ENCODE results near the gene TMEM205. TPM values are rescaled to one million over a fixed set of nuclear protein-coding genes. Genes with fewer than 3 reads are reported as not detected.
"Not testable (repeated sequence)": the region's sequence is repeated elsewhere in the genome, so short reads cannot be mapped to it uniquely, and the experiment has no call there.

Gene TMEM205
- total RNA-seq, 1 experiment from 2014 or later = 363 TPM

DNA sequence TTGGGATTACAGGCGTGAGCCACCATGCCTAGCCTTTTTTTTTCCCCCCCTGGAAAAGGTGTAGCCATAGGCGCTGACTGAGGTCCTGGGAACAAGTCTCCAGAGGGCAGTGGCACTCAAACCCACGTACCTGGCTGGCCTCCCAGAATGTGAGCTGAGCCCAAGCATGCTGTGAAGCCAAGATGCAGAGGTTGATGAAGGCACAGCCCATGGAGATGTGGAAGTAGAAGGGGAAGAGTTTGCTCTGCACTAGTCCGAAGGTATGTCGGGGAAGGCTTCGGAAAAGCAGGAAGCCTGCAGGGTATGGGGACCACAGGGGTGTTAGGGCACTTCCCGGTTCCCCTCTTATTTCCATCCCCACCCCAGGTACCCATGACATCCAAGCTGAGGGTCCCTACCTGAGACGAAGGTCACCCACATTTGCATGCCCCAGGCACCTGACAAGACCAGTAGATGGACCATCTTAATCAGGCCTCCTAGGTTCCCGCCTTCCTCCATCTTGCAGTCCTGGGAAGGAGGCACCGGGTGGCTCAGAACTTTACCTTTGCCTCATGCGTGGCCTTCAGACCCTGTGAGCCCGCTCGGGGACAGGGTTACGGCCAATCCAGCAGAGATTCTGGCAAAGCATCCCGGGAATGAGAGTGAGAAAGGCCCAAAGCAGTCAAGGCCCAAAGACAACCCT lies 805 bp downstream of the TMEM205 start:
- in situ Hi-C loops (cut with HindIII; ENCODE audit: low sequenced_read_pairs) = no loop called here
- no peak for DNase-seq (ENCODE audit: low spot score)

GRCh38 chr19:11342429-11342828 lies 3.6 kb downstream of the TMEM205 start:
- no peak for DNase-seq (ENCODE audit: low spot score)
- in situ Hi-C loops (cut with HindIII; ENCODE audit: low sequenced_read_pairs) = no loop called here

- in situ Hi-C loops (cut with HindIII; ENCODE audit: low sequenced_read_pairs); DNase-seq (ENCODE audit: low spot score): not testable (repeated sequence)
These were observed 6.0 kb downstream of the TMEM205 start for GRCh38 chr19:11340099-11340467.

GRCh38 chr19:11339254-11340098 lies 6.6 kb downstream of the TMEM205 start, which contains the start of gene RAB3D:
Gene RAB3D (minus strand): TSS chr19:11339657. CDS start chr19:11337399, 2,258 bp downstream.
- peak; percentile 92 for DNase-seq (ENCODE audit: low spot score)
- in situ Hi-C loops (cut with HindIII; ENCODE audit: low sequenced_read_pairs) = no loop called here

DNA sequence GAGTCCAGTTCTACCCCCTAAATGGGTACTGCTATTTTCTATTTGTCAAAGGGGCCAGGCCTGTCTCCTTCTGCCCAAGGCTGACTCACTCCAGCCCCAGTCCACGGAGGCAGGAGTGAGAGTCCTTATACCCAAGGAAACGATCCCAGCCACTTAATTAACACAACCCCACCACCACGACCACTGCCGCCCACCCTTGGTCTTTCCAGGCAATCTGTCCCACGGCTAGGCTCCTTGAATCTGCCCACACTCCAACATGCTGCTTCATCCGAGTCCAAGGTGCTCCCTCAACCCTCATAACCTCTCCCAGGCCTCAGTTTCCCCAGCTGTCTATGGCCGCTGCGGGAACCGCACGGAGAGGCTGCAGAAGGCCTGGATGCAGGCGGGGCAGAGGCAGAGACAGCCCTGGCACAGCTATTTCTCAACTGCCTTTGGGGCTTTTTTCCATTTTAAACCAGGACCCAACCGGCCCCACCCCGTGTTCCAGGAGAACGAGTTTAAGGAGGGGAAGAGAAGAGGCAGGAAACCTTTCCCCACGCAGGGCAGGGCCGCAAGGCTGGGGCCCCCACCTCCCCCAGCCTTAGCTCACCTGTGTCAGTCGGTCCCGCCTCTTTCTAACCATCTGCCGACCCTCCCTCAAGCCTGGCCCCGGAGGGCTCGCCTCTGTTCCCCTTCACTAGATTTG lies 7.4 kb downstream of the TMEM205 start:
- no peak for DNase-seq (ENCODE audit: low spot score)
- in situ Hi-C loops (cut with HindIII; ENCODE audit: low sequenced_read_pairs) = no loop called here

- in situ Hi-C loops (cut with HindIII; ENCODE audit: low sequenced_read_pairs) = no loop called here
- DNase-seq (ENCODE audit: low spot score) = no peak
These were observed 7.9 kb downstream of the TMEM205 start for GRCh38 chr19:11338121-11338520.

DNA sequence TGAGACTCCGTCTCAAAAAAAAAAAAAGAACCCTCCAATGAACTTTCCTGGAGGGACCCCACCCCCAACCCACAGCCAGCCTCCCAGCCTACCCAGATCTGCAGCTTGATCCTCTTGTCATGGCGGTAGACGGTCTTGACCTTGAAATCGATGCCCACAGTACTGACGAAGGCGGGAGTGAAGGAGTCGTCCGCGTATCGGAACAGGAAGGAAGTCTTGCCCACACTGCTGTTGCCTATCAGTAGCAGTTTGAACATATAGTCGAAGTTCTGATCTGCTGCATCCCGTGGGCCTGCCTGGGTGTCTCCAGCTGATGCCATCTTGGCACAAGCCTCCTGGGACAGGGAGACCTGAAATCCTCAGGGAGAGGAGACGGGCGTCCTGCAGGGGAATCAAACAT lies 9.0 kb downstream of the TMEM205 start:
- no peak for DNase-seq (ENCODE audit: low spot score)
- in situ Hi-C loops (cut with HindIII; ENCODE audit: low sequenced_read_pairs) = no loop called here

DNA sequence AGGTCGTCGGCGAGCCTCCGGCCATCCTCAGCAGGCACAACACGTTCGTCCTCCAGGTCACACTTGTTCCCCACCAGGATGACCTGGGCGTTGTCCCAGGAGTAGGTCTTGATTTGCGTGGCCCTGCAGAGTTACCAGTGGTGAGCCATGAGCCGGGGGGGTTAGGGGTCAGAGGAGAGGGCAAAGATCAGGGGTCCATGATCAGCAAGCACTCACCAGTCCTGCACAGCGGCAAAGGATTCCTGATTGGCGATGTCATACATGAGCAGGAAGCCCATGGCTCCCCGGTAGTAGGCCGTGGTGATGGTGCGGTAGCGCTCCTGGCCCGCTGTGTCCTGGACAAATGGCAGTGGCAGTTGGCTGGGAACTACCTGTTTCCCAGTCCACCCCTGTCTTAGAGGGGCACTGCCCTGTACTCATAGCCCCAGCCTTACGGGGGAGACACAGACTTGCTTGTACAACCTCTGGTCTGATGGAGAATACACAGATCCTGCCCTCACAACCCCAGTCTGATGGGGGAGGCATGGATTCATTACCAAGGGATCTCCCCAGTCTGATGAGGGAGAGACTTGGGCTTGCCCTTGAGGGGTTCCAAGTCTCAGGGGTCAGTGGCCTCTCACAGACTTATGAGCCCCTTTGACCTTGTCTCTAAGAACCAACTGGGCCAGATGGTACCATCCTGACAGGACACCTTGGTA lies 10.5 kb downstream of the TMEM205 start:
- no peak for DNase-seq (ENCODE audit: low spot score)
- in situ Hi-C loops (cut with HindIII; ENCODE audit: low sequenced_read_pairs) = no loop called here

DNA sequence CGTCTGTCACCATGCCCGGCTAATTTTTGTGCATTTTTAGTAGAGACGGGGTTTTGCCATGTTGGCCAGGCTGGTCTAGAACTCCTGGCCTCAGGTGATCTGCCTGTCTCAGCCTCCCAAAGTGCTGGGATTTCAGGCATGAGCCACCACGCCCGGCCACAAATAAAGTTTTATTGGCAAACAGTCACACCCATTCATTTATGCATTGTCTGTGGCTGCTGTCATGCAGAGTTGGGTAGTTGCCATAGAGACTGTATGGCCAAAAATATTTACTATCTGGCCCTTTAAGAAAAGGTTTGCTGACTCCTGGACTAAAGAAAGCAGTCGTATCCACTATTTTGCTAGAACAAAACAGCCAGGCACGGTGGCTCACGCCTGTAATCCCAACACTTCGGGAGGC lies 12.2 kb downstream of the TMEM205 start:
- DNase-seq (ENCODE audit: low spot score) = not testable (repeated sequence)

GRCh38 chr19:11332822-11333221 lies 13.2 kb downstream of the TMEM205 start:
- in situ Hi-C loops (cut with HindIII; ENCODE audit: low sequenced_read_pairs) = no loop called here
- DNase-seq (ENCODE audit: low spot score) = no peak

More for the DNA sequence above, 12.2 kb downstream of the TMEM205 start:
- in situ Hi-C loops (cut with HindIII; ENCODE audit: low sequenced_read_pairs) = not testable (repeated sequence)

DNA sequence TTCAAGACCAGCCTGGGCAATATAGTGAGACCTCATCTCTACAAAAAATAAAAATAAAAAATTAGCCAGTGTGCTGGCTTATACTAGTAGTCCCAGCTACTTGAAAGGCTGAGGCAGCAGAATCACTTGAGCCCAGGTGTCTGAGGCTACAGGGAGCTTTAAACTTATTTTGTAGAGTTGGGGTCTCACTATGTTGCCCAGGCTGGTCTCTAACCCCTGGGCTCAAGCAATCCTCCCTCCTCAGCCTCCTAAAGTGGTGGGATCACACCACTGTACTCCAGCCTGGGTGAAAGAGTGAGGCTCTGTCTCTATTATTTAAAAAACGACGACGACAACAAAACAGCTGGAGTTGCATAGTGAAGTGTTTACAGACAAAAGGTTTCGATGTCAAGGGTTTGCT lies 14.6 kb downstream of the TMEM205 start:
- no peak for DNase-seq (ENCODE audit: low spot score)
- in situ Hi-C loops (cut with HindIII; ENCODE audit: low sequenced_read_pairs) = no loop called here

GRCh38 chr19:11330127-11330526 lies 15.9 kb downstream of the TMEM205 start:
- DNase-seq (ENCODE audit: low spot score) = no peak
- in situ Hi-C loops (cut with HindIII; ENCODE audit: low sequenced_read_pairs) = no loop called here

DNA sequence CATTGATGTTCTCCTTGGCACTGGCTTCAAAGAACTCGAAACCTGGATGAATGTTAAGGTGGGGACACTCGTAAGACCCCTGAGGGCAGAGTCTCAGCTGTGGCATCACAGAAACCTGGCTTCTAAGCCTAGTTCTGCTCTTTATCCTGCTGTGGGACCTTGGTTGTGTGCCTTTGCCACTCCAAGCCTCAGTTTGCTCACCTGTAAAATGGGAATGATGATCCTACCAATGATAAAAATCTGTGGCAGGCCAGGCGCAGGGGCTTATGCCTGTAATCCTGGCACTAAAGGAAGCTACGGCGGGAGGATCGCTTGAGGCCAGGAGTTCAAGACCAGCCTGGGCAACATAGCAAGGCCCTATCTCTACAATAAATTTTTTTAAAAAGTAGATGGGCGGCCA lies 20.5 kb downstream of the TMEM205 start:
- no peak for DNase-seq (ENCODE audit: low spot score)
- in situ Hi-C loops (cut with HindIII; ENCODE audit: low sequenced_read_pairs) = no loop called here

DNA sequence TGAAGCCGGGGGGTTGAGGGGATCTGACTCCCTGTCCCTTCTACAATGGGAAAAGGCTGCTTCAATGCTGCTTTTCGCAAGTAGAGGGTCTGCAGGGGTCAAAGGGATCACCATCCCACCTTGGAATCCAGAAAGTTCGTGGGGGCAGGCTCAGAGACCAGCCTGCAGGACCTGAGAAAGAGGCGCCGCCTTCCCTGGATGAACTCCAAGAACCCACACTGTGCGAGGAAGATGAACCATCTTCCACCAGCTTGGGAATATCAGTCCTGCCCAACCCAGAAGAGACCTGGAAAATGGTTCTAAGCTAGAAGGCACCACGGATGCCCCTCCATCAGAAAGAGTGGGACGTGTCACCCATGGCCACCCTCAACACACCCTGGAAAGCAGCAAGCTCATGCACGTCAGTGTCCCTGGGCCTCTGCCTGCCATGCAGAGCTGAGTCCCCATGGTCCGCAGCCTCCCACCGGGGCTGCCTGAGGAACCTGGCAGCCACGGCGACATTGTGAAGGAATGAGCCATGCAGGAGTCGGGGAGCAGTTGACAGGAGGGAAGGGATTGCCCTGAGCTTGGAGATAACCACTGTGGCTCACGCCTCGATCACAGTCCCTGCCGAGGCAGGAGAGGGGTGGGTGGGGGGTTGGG lies 21.2 kb downstream of the TMEM205 start:
- in situ Hi-C loops (cut with HindIII; ENCODE audit: low sequenced_read_pairs) = no loop called here
- DNase-seq (ENCODE audit: low spot score) = peak; percentile 44

DNA sequence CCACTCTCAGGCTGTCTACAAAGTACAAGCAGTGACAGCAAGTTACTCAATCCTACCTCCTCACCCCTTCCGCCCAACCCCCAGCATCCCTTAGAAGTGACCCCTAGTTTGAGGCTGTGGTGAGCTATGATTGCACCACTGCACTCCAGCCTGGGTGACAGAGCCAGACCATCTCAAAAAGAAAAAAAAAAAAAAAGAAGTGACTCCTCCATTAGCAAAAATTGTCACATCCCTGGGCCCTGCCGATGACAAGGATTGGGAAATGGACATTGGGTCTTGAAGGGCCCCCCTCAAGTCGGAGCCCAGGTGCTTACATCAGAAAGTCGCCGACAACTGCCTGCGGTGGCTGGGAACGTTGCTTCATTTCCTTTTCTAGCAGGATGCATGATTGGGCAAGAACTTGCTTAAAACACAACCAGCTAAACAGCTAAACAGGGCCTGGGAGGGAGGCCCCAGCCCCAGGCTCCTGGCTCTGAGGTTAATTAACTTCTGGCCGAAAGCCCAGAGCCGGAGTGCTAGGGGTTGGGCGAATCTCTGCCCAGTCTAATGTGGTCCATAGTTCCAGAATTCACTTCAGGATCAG lies 21.9 kb downstream of the TMEM205 start:
- in situ Hi-C loops (cut with HindIII; ENCODE audit: low sequenced_read_pairs) = no loop called here
- peak; percentile 84 for DNase-seq (ENCODE audit: low spot score)

GRCh38 chr19:11323601-11324078 lies 22.4 kb downstream of the TMEM205 start:
- DNase-seq (ENCODE audit: low spot score) = no peak
- in situ Hi-C loops (cut with HindIII; ENCODE audit: low sequenced_read_pairs) = no loop called here

GRCh38 chr19:11322269-11323024 lies 23.6 kb downstream of the TMEM205 start:
- in situ Hi-C loops (cut with HindIII; ENCODE audit: low sequenced_read_pairs) = no loop called here
- no peak for DNase-seq (ENCODE audit: low spot score)
